H1 (cell line): ENCODE results near the gene ADK. TPM values are rescaled to one million over a fixed set of nuclear protein-coding genes. Genes with fewer than 3 reads are reported as not detected.
A peak's percentile ranks its signal among the peaks of the same experiment; 100 is the strongest.

ENCODE experiments used
- CTCF ChIA-PET: fragments of 300-600 bp; sonication (Branson Sonifier 250); formaldehyde crosslinking; loops from one replicate; lab custom pipeline; 2021; ENCODE audit not compliant: partially characterized antibody; lab: Charles Lee
- POLR2A ChIA-PET: fragments of 300-600 bp; sonication (Branson Sonifier 250); formaldehyde crosslinking; loops from one replicate; lab custom pipeline; 2021; ENCODE audit warnings: inconsistent platforms; ENCODE audit not compliant: partially characterized antibody; lab: Charles Lee
- DNase-seq, 2 experiments: peaks; one replicate each; pipeline versions ENCODE4 v3.0.0 to v3.0.0-alpha.2; 2010 to 2022; ENCODE audit warnings: low spot score in 2 of 2, low read depth in 1 of 2, mixed read lengths in 1 of 2
- FAIRE-seq: peaks from 2 replicates; lab custom pipeline; 2011; peaks lifted over from hg19 to GRCh38; lab: Jason Lieb, UNC
- H2AFZ ChIP-seq: 2 replicates; pipeline ENCODE4 v1.8.1; 2012; ENCODE audit warnings: low read length, inconsistent platforms
- H2AK5ac ChIP-seq: 2 replicates; pipeline ENCODE4 v1.6.1; 2013; ENCODE audit warnings: low read depth, low read length
- H2BK120ac ChIP-seq: replicated peaks from 2 replicates; pipeline ENCODE3; 2013; ENCODE audit warnings: low read depth, low read length, inconsistent platforms
- H2BK12ac ChIP-seq: 2 replicates; pipeline ENCODE4 v1.6.1; 2013; ENCODE audit warnings: low read depth, low read length
- H2BK15ac ChIP-seq: 2 replicates; pipeline ENCODE4 v1.6.1; 2013; ENCODE audit warnings: low read length
- H2BK20ac ChIP-seq: 2 replicates; pipeline ENCODE4 v1.6.1; 2013; ENCODE audit warnings: low read length
- H2BK5ac ChIP-seq: 2 replicates; pipeline ENCODE4 v1.6.1; 2013; ENCODE audit warnings: low read depth, low read length
- H3K14ac ChIP-seq: 2 replicates; pipeline ENCODE4 v1.6.1; 2013; ENCODE audit warnings: inconsistent platforms; ENCODE audit not compliant: insufficient read length
- H3K18ac ChIP-seq: 2 replicates; pipeline ENCODE4 v1.6.1; 2013; ENCODE audit warnings: low read length; ENCODE audit errors: extremely low read depth
- H3K23ac ChIP-seq: 2 replicates; pipeline ENCODE4 v1.6.1; 2013; ENCODE audit warnings: inconsistent platforms; ENCODE audit not compliant: insufficient read length
- H3K23me2 ChIP-seq: 2 replicates; pipeline ENCODE4 v1.6.1; 2013; ENCODE audit warnings: low read depth, low read length
- H3K27ac ChIP-seq: 2 replicates; pipeline ENCODE4 v1.6.1; 2011; ENCODE audit warnings: low read depth, low read length, inconsistent platforms
- H3K27me3 ChIP-seq, 4 experiments: replicated peaks in 1 of 4; 1 replicate in 1 of 4; 2 replicates in 3 of 4; pipeline versions ENCODE4 v1.6.1 to v1.8.1; 2011 to 2013; ENCODE audit warnings: low read length in 3 of 4, mild to moderate bottlenecking in 3 of 4, inconsistent platforms in 2 of 4, mixed read lengths in 2 of 4, moderate library complexity in 1 of 4; ENCODE audit not compliant: control insufficient read depth in 3 of 4, insufficient read depth in 3 of 4; ENCODE audit errors: extremely low read depth in 1 of 4
- H3K36me3 ChIP-seq, 4 experiments: 2 replicates each; pipeline versions ENCODE4 v1.6.1 to v1.8.1; 2011 to 2013; ENCODE audit warnings: mild to moderate bottlenecking in 4 of 4, low read length in 3 of 4, moderate library complexity in 2 of 4, control low read depth in 1 of 4, inconsistent platforms in 1 of 4; ENCODE audit not compliant: insufficient read depth in 4 of 4, control insufficient read depth in 2 of 4
- H3K4ac ChIP-seq: replicated peaks from 2 replicates; pipeline ENCODE3; 2013; ENCODE audit warnings: low read length, low read depth, mixed read lengths, inconsistent platforms; ENCODE audit not compliant: insufficient read length
- H3K4me1 ChIP-seq, 4 experiments: replicated peaks in 1 of 4; 1 replicate in 1 of 4; 2 replicates in 3 of 4; pipeline versions ENCODE4 v1.6.1 to v1.8.1; 2011 to 2013; ENCODE audit warnings: low read length in 3 of 4, inconsistent platforms in 2 of 4, mixed read lengths in 1 of 4; ENCODE audit not compliant: insufficient read depth in 4 of 4, control insufficient read depth in 3 of 4
- H3K4me2 ChIP-seq, 2 experiments: 2 replicates each; pipeline versions ENCODE4 v1.6.1 to v1.8.1; 2011 to 2013; ENCODE audit warnings: low read depth in 2 of 2, low read length in 2 of 2, control low read depth in 1 of 2, inconsistent platforms in 1 of 2, mild to moderate bottlenecking in 1 of 2; ENCODE audit not compliant: insufficient read depth in 1 of 2
- H3K4me3 ChIP-seq, 4 experiments: fragments of 200-600, 300-600 bp in 1 of 4; sonication (generic), shearing (Covaris generic), sonication (Bioruptor Twin) in 1 of 4; 2 replicates each; pipeline versions ENCODE4 v1.5.1 to v1.8.1; 2011 to 2016; ENCODE audit warnings: low read length in 4 of 4, low read depth in 3 of 4, control low read depth in 2 of 4, inconsistent platforms in 2 of 4, mild to moderate bottlenecking in 2 of 4, mixed read lengths in 1 of 4, moderate library complexity in 1 of 4; ENCODE audit not compliant: insufficient read depth in 2 of 4; ENCODE audit errors: extremely low read depth in 1 of 4
- H3K56ac ChIP-seq: replicated peaks from 2 replicates; pipeline ENCODE3; 2013; ENCODE audit warnings: low read depth, mild to moderate bottlenecking, mixed read lengths, low read length, inconsistent platforms; ENCODE audit not compliant: insufficient read length
- H3K79me1 ChIP-seq: 2 replicates; pipeline ENCODE4 v1.6.1; 2013; ENCODE audit warnings: low read depth, low read length, control low read depth
- H3K79me2 ChIP-seq, 2 experiments: 2 replicates each; pipeline versions ENCODE4 v1.6.1 to v1.8.1; 2012 to 2013; ENCODE audit warnings: low read length in 2 of 2, mild to moderate bottlenecking in 2 of 2, inconsistent platforms in 1 of 2; ENCODE audit not compliant: insufficient read depth in 2 of 2, control insufficient read depth in 1 of 2
- H3K9ac ChIP-seq, 4 experiments: replicated peaks in 1 of 4; 1 replicate in 1 of 4; 2 replicates in 3 of 4; pipeline versions ENCODE4 v1.6.1 to v1.8.1; 2011 to 2013; ENCODE audit warnings: low read depth in 3 of 4, low read length in 3 of 4, control low read depth in 2 of 4, mild to moderate bottlenecking in 2 of 4, moderate library complexity in 2 of 4, inconsistent platforms in 1 of 4; ENCODE audit errors: extremely low read depth in 1 of 4
- H3K9me3 ChIP-seq, 2 experiments: 2 replicates each; pipeline versions ENCODE4 v1.6.1 to v1.8.1; 2012 to 2013; ENCODE audit warnings: mild to moderate bottlenecking in 2 of 2, moderate library complexity in 2 of 2, control low read depth in 1 of 2, inconsistent platforms in 1 of 2, low read depth in 1 of 2, low read length in 1 of 2, mixed read lengths in 1 of 2; ENCODE audit not compliant: insufficient read depth in 2 of 2
- H4K20me1 ChIP-seq, 2 experiments: replicated peaks in 1 of 2; 2 replicates each; pipeline versions ENCODE3 to v1.8.1; 2011 to 2013; ENCODE audit warnings: inconsistent platforms in 2 of 2, low read length in 2 of 2, mild to moderate bottlenecking in 1 of 2; ENCODE audit not compliant: insufficient read depth in 2 of 2, control insufficient read depth in 1 of 2
- H4K5ac ChIP-seq: 2 replicates; pipeline ENCODE4 v1.6.1; 2013; ENCODE audit warnings: low read length, low read depth, mixed read lengths, inconsistent platforms; ENCODE audit not compliant: insufficient read length
- H4K8ac ChIP-seq: 2 replicates; pipeline ENCODE4 v1.8.0; 2013; ENCODE audit warnings: mild to moderate bottlenecking, moderate library complexity, low read length, inconsistent platforms; ENCODE audit not compliant: insufficient read depth; ENCODE audit errors: extremely low read depth
- H4K91ac ChIP-seq: replicated peaks from 2 replicates; pipeline ENCODE3; 2013; ENCODE audit warnings: low read length, mixed read lengths, inconsistent platforms; ENCODE audit not compliant: insufficient read length
- BCL11A ChIP-seq, 2 experiments: IDR thresholded peaks; one replicate each; pipeline ENCODE4 v1.6.1; 2011; ENCODE audit warnings: low read depth in 2 of 2, low read length in 2 of 2, mild to moderate bottlenecking in 2 of 2
- BRCA1 ChIP-seq: IDR thresholded peaks from 2 replicates; pipeline ENCODE4 v1.6.1; 2012; ENCODE audit warnings: low read depth, low read length, improper control_type of control experiment
- CBX5 ChIP-seq: fragments of 300-800, 300-1000 bp; sonication (generic); IDR thresholded peaks from 2 replicates; pipeline ENCODE4 v1.7.1; 2016; ENCODE audit warnings: antibody characterized with exemption, low read length, low read depth
- CREB1 ChIP-seq: IDR thresholded peaks from 2 replicates; pipeline ENCODE4 v1.6.1; 2012; ENCODE audit warnings: inconsistent platforms
- MAX ChIP-seq: IDR thresholded peaks from 2 replicates; pipeline ENCODE4 v1.6.1; 2012; ENCODE audit warnings: inconsistent platforms
- SP4 ChIP-seq: IDR thresholded peaks from 2 replicates; pipeline ENCODE4 v1.6.1; 2012; ENCODE audit warnings: low read length, inconsistent platforms
- SRF ChIP-seq: IDR thresholded peaks from 2 replicates; pipeline ENCODE4 v1.6.1; 2011; ENCODE audit warnings: mild to moderate bottlenecking, low read depth, low read length, moderate library complexity
- TAF1 ChIP-seq: IDR thresholded peaks from 2 replicates; pipeline ENCODE4 v1.6.1; 2011; ENCODE audit warnings: mild to moderate bottlenecking, low read depth, low read length
- TAF7 ChIP-seq: optimal IDR thresholded peaks from 2 replicates; pipeline ENCODE3; 2011; ENCODE audit warnings: low read depth, mild to moderate bottlenecking, inconsistent platforms, low read length, moderate library complexity, borderline replicate concordance
- TBP ChIP-seq: IDR thresholded peaks from 2 replicates; pipeline ENCODE4 v1.6.1; 2011; ENCODE audit warnings: low read depth, low read length, improper control_type of control experiment
- TCF12 ChIP-seq: IDR thresholded peaks from 2 replicates; pipeline ENCODE4 v1.6.1; 2011; ENCODE audit warnings: low read depth, mild to moderate bottlenecking, low read length
- YY1 ChIP-seq: IDR thresholded peaks from 2 replicates; pipeline ENCODE4 v1.6.1; 2011; ENCODE audit warnings: low read depth, mild to moderate bottlenecking, low read length
- WGBS, 2 experiments: shearing (Covaris generic) in 1 of 2; methylation state at CpG; one replicate each; pipeline versions ENCODE4 v1.1.6 to v1.1.7; 2013 to 2015; ENCODE audit warnings: low lambda C conversion rate in 2 of 2, mixed read lengths in 2 of 2, inconsistent platforms in 1 of 2, low coverage in 1 of 2, missing lambda C conversion rate in 1 of 2; ENCODE audit not compliant: insufficient replicate concordance in 2 of 2, insufficient coverage in 1 of 2, insufficient read length in 1 of 2; ENCODE audit errors: extremely low coverage in 1 of 2, missing lambda C conversion rate in 1 of 2; 5-methylcytosine and 5-hydroxymethylcytosine counted together
- polyA plus RNA-seq, 7 experiments: library from polyadenylated mRNA; depleted of rRNA in 3 of 7; stranded (reverse) in 5 of 7; unstranded in 2 of 7; fragments of >200 nt in 5 of 7; fragments of 200-250 nt in 2 of 7; gene quantifications; 1 replicate in 5 of 7; 2 replicates in 1 of 7; 4 replicates in 1 of 7; pipeline versions ENCODE4 v1.2.1 to v1.2.3, GENCODE V29; 2011 to 2013; ENCODE audit warnings: missing spikeins in 2 of 7, mixed read lengths in 2 of 7
- total RNA-seq: library from RNA; stranded (reverse); fragmentation: NEBNext Ultra II Directional; extraction: Animal tissue kit (Norgen Biotek cat#: 25700); gene quantifications from 2 replicates; pipeline ENCODE4 v1.2.1, GENCODE V29; 2021
- TF ChIP-seq, protein P1 (sequence below), 3 experiments: IDR thresholded peaks; 1 replicate in 2 of 3; 2 replicates in 1 of 3; pipeline versions ENCODE4 v1.5.1 to v1.6.1; 2011; ENCODE audit warnings: low read length in 3 of 3, mild to moderate bottlenecking in 3 of 3, inconsistent platforms in 2 of 3, low read depth in 1 of 3, moderate library complexity in 1 of 3; ENCODE audit not compliant: insufficient read depth in 1 of 3; ENCODE audit errors: control extremely low read depth in 1 of 3

ADK gene
- total and polyA plus RNA-seq, 2 of the 8 experiments (the other 6 are each of a cell fraction or from before 2014, with no cell fraction given) = 12.3 to 42.4 TPM

- Histone ChIP-seq H3K9ac (no peak overlapping the region), H3K4me3 (no peak overlapping the region), H4K8ac (no peak overlapping the region), H3K14ac (no peak overlapping the region), H2AK5ac (no peak overlapping the region), H3K4ac (no peak overlapping the region), H3K4me2 (no peak overlapping the region), H3K79me2 (peaks cover 3 to 84% of the 10 kb centered on the region in 2 experiments; a peak in 3 of 4 replicates), H3K27me3 (no peaks in the 10 kb centered on the region), H4K91ac (no peak overlapping the region), H2BK15ac (no peak overlapping the region), H4K20me1 (peaks cover 0 to 2% of the 10 kb centered on the region in 2 experiments), H2BK20ac (no peak overlapping the region), H3K18ac (no peak overlapping the region), H3K56ac (peak overlapping the region; percentile 69), H3K27ac (no peak overlapping the region), H2BK5ac (no peak overlapping the region), H4K5ac (no peak overlapping the region), H3K9me3 (no peaks in the 10 kb centered on the region), H2BK120ac (no peak overlapping the region), H3K23ac (no peak overlapping the region), H3K4me1 (peaks cover 0 to 3% (median 1%) of the 10 kb centered on the region in 4 experiments; a peak in 2 of 7 replicates), H2BK12ac (no peak overlapping the region), H3K79me1 (no peaks in the 10 kb centered on the region; the same call in none of the 2 replicates), H2AFZ (no peak overlapping the region), H3K36me3 (no peaks in the 10 kb centered on the region), H3K23me2 (no peaks in the 10 kb centered on the region; the same call in none of the 2 replicates)
- FAIRE-seq (no peak), DNase-seq (no peak)
- ChIA-PET CTCF (no interaction called here), POLR2A (interaction anchor here (0.7 to 1.3 kb wide), 4 partner anchors 9 to 36 kb away, joined by 3 to 9 read pairs (median 3); partner anchors contain the start of genes ADK and AP3M1)
- 92% methylated on average over 1 of the region's 1 CpG; no CpG with 5 or more reads in 1 of the 2 experiments for WGBS, 2 experiments
- TF ChIP-seq TAF1 (no peak), BRCA1 (no peak), BCL11A (IDR thresholded peaks at IDR 0.05; ENCODE audit: low read depth in 2 of 2, low read length in 2 of 2) (no peak), MAX (no peak), CBX5 (no peak), SRF (no peak), CREB1 (no peak), TCF12 (no peak), TBP (no peak), YY1 (no peak), TAF7 (no peak), SP4 (no peak)
- TF ChIP-seq, protein P1, sequence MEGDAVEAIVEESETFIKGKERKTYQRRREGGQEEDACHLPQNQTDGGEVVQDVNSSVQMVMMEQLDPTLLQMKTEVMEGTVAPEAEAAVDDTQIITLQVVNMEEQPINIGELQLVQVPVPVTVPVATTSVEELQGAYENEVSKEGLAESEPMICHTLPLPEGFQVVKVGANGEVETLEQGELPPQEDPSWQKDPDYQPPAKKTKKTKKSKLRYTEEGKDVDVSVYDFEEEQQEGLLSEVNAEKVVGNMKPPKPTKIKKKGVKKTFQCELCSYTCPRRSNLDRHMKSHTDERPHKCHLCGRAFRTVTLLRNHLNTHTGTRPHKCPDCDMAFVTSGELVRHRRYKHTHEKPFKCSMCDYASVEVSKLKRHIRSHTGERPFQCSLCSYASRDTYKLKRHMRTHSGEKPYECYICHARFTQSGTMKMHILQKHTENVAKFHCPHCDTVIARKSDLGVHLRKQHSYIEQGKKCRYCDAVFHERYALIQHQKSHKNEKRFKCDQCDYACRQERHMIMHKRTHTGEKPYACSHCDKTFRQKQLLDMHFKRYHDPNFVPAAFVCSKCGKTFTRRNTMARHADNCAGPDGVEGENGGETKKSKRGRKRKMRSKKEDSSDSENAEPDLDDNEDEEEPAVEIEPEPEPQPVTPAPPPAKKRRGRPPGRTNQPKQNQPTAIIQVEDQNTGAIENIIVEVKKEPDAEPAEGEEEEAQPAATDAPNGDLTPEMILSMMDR (IDR thresholded peaks at IDR 0.05; ENCODE audit: control extremely low read depth in 1 of 3, insufficient read depth in 1 of 3, low read depth in 1 of 3, low read length in 3 of 3) = no peak
These were observed 36.2 kb downstream of the ADK start for GRCh38 chr10:74187237-74187636.
